Measurements from ENCODE around the gene PYY. TPM values are rescaled to one million over a fixed set of nuclear protein-coding genes. Genes with fewer than 3 reads are reported as not detected.

PYY gene
- polyA plus RNA-seq, 1 donor from 2014 or later: not detected

DNA sequence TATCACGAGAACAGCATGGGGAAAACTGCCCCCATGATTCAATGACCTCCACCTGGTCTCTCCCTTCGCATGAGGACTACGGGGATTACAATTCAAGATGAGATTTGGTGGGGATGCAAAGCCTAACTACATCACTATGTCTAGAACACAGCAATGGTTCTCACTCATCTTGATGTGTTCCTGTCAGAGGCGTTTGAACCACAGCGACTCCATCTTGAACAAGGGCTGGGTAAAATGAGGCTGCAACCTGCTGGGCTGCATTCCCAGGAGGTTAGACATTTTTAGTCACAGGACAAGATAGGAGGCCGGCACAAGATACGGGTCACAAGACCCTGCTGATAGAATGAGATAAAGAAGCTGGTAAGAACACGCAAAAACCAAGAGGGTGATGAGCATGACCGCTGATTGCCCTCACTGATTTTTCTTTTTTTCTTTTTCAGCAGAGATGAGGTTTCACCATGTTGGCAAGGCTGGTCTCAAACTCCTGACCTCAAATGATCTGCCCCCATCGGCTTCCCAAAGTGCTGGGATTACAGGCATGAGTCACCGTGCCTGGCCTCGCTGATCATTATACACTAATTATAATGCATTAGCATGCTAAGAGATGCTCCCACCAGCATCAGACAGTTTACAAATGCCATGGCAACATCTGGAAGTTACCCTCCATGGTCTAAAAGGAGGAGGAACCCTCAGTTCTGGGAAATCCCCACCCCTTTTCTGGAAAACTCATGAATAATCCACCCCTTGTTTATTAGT is 8.5 kb downstream of the PYY start:
- TF ChIP-seq EP300 (conservative IDR thresholded peaks at IDR 0.05; ENCODE audit: poor library complexity, severe bottlenecking) (no peak), POLR2AphosphoS5 (IDR thresholded peaks at IDR 0.05) (no peak), RAD21 (conservative IDR thresholded peaks at IDR 0.05) (no peak), MXI1 (conservative IDR thresholded peaks at IDR 0.05; ENCODE audit: poor library complexity, severe bottlenecking) (no peak), TAF1 (IDR thresholded peaks at IDR 0.05; ENCODE audit: low read depth) (no peak), EZH2 (IDR thresholded peaks at IDR 0.05; ENCODE audit: borderline replicate concordance, insufficient read depth, low read length, poor library complexity, severe bottlenecking) (no peak), SMC3 (conservative IDR thresholded peaks at IDR 0.05; ENCODE audit: poor library complexity) (no peak)
- TF ChIP-seq, protein P1, sequence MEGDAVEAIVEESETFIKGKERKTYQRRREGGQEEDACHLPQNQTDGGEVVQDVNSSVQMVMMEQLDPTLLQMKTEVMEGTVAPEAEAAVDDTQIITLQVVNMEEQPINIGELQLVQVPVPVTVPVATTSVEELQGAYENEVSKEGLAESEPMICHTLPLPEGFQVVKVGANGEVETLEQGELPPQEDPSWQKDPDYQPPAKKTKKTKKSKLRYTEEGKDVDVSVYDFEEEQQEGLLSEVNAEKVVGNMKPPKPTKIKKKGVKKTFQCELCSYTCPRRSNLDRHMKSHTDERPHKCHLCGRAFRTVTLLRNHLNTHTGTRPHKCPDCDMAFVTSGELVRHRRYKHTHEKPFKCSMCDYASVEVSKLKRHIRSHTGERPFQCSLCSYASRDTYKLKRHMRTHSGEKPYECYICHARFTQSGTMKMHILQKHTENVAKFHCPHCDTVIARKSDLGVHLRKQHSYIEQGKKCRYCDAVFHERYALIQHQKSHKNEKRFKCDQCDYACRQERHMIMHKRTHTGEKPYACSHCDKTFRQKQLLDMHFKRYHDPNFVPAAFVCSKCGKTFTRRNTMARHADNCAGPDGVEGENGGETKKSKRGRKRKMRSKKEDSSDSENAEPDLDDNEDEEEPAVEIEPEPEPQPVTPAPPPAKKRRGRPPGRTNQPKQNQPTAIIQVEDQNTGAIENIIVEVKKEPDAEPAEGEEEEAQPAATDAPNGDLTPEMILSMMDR (IDR thresholded peaks at IDR 0.05; ENCODE audit: poor library complexity, severe bottlenecking): no peak
- TF ChIP-seq, protein P2, sequence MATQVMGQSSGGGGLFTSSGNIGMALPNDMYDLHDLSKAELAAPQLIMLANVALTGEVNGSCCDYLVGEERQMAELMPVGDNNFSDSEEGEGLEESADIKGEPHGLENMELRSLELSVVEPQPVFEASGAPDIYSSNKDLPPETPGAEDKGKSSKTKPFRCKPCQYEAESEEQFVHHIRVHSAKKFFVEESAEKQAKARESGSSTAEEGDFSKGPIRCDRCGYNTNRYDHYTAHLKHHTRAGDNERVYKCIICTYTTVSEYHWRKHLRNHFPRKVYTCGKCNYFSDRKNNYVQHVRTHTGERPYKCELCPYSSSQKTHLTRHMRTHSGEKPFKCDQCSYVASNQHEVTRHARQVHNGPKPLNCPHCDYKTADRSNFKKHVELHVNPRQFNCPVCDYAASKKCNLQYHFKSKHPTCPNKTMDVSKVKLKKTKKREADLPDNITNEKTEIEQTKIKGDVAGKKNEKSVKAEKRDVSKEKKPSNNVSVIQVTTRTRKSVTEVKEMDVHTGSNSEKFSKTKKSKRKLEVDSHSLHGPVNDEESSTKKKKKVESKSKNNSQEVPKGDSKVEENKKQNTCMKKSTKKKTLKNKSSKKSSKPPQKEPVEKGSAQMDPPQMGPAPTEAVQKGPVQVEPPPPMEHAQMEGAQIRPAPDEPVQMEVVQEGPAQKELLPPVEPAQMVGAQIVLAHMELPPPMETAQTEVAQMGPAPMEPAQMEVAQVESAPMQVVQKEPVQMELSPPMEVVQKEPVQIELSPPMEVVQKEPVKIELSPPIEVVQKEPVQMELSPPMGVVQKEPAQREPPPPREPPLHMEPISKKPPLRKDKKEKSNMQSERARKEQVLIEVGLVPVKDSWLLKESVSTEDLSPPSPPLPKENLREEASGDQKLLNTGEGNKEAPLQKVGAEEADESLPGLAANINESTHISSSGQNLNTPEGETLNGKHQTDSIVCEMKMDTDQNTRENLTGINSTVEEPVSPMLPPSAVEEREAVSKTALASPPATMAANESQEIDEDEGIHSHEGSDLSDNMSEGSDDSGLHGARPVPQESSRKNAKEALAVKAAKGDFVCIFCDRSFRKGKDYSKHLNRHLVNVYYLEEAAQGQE (IDR thresholded peaks at IDR 0.05; ENCODE audit: borderline replicate concordance): no peak
- Histone ChIP-seq H3K4me2 (ENCODE audit: low read length) (no peak overlapping the region), H2AFZ (ENCODE audit: low read depth, low read length) (no peak overlapping the region), H3K9ac (ENCODE audit: low read length) (no peak overlapping the region), H3K9me2 (ENCODE audit: insufficient read depth, low read length) (no peaks in the 10 kb centered on the region), H3K4me3 (ENCODE audit: low read length) (no peak overlapping the region), H3K36me3 (ENCODE audit: insufficient read depth, low read length) (no peaks in the 10 kb centered on the region), H3K9me3 (ENCODE audit: low read length) (no peaks in the 10 kb centered on the region), H4K20me1 (ENCODE audit: insufficient read depth) (no peaks in the 10 kb centered on the region), H3K27me3 (ENCODE audit: insufficient read depth, low read depth, low read length) (no peaks in the 10 kb centered on the region), H3K79me2 (replicated peaks; ENCODE audit: insufficient read depth, low read length) (no peaks in the 10 kb centered on the region), H3F3A (ENCODE audit: insufficient read depth, low read length, poor library complexity, severe bottlenecking) (no peaks in the 10 kb centered on the region), H3K27ac (ENCODE audit: low read length) (no peak overlapping the region)

DNA sequence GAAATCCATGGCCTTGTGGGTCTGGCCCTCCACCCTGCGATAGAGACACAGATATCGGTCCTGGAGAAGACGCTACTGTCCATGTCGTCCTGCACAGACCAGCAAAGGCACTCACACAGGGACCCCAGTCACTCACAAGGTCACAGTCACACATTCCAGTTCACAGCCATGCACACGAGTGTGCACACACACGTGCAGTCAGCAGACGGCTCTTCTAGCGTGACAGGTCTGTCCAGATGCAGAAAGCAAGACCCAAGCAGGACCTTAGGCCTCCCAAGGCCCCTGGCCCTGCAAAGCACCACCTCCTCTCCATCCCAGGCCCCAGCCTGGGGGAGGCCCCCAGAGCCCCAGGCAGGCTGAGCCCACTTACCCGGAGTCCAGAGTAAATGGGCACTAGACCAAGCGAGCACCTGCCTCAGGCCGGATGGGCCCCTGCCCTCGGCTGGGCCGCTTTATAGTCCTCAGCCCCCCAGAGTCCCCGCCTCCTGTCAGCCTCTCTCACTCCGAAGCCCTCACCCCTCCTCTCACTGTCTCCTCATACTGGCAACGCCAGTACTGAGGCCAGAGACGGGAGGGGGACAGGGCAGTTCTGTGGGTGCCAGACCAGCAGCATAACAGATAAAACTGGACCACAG is 11.6 kb downstream of the PYY start, which contains the start of gene PPY:
Gene PPY (minus strand): TSS at position 426 of the 635 bp plus-strand sequence. CDS start 822 bp downstream, outside the sequence.
- no peaks in the 10 kb centered on the region for H4K20me1 ChIP-seq (ENCODE audit: insufficient read depth)
- no peak within 1 kb of the TSS for H2AFZ ChIP-seq (ENCODE audit: low read depth, low read length)
- no peak within 1 kb of the TSS for H3K9ac ChIP-seq (ENCODE audit: low read length)
- no peaks in the 10 kb centered on the region for H3K9me3 ChIP-seq (ENCODE audit: low read length)
- H3K4me2 ChIP-seq (ENCODE audit: low read length): no peak within 1 kb of the TSS
- no peaks in the 10 kb centered on the region for H3K36me3 ChIP-seq (ENCODE audit: insufficient read depth, low read length)
- TF ChIP-seq TAF1 (IDR thresholded peaks at IDR 0.05; ENCODE audit: low read depth): no peak
- no peak for TF ChIP-seq EZH2 (IDR thresholded peaks at IDR 0.05; ENCODE audit: borderline replicate concordance, insufficient read depth, low read length, poor library complexity, severe bottlenecking)
- TF ChIP-seq, protein P2 (IDR thresholded peaks at IDR 0.05; ENCODE audit: borderline replicate concordance): no peak
- no peak for TF ChIP-seq EP300 (conservative IDR thresholded peaks at IDR 0.05; ENCODE audit: poor library complexity, severe bottlenecking)
- TF ChIP-seq, protein P1 (IDR thresholded peaks at IDR 0.05; ENCODE audit: poor library complexity, severe bottlenecking): no peak
- TF ChIP-seq POLR2AphosphoS5 (IDR thresholded peaks at IDR 0.05): no peak
- TF ChIP-seq SMC3 (conservative IDR thresholded peaks at IDR 0.05; ENCODE audit: poor library complexity): no peak
- no peak for TF ChIP-seq MXI1 (conservative IDR thresholded peaks at IDR 0.05; ENCODE audit: poor library complexity, severe bottlenecking)
- no peak for TF ChIP-seq RAD21 (conservative IDR thresholded peaks at IDR 0.05)
- H3K9me2 ChIP-seq (ENCODE audit: insufficient read depth, low read length): no peaks in the 10 kb centered on the region
- no peaks in the 10 kb centered on the region for H3K79me2 ChIP-seq (replicated peaks; ENCODE audit: insufficient read depth, low read length)
- no peak within 1 kb of the TSS for H3K4me3 ChIP-seq (ENCODE audit: low read length)
- no peak within 1 kb of the TSS for H3K27ac ChIP-seq (ENCODE audit: low read length)
- H3F3A ChIP-seq (ENCODE audit: insufficient read depth, low read length, poor library complexity, severe bottlenecking): no peaks in the 10 kb centered on the region
- H3K27me3 ChIP-seq (ENCODE audit: insufficient read depth, low read depth, low read length): no peaks in the 10 kb centered on the region

Data from neural cell (in vitro differentiated cells).